DMS153 treated with DMSO at 0.1 percent for 48 hours (cell line): ENCODE measurements around the gene GMDS.

Experiments
- DNase-seq: peaks from one replicate; lab custom pipeline; 2025; ENCODE audit not compliant: unreplicated experiment; lab: John Stamatoyannopoulos, UW

Gene GMDS

DNA sequence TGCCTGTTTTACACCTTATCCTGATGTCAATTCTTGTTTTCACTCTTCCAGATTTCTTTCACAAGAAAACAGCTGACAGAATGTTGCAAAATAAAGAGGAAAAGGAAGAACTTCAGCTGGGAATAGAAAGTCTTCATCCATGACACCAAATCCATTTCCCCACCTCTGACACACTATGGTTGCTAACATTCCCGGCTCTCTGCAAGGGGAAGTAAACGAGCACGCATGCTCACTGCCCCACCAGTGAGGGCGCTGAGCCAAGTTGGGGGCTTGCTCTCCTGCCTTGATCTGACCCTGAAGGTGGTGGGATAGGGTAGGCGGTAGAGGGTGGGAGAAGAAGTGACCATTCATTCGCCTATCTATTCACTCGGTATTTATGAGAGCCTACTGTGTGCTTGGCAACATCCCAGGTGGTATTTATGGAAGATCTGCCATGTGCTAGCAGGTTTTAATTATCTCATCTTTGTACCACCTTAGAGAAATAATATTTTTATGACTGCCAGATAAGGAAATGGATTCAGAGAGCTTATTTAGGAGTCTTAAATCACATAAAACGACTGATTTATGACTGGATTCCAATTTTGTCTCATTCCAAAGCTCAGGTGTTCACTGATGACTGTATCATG, 429.5 kb downstream of the GMDS start:
- DNase-seq = no peak

- no peak for DNase-seq
These were observed 431.1 kb downstream of the GMDS start for GRCh38 chr6:1814279-1814678.

GRCh38 chr6:1812487-1812886, 432.9 kb downstream of the GMDS start:
- DNase-seq = no peak

- DNase-seq = no peak
These were observed 433.4 kb downstream of the GMDS start for GRCh38 chr6:1812034-1812433.

GRCh38 chr6:1810880-1811279, 434.5 kb downstream of the GMDS start:
- DNase-seq = no peak

GRCh38 chr6:1809291-1809988, 436.0 kb downstream of the GMDS start:
- DNase-seq = no peak

GRCh38 chr6:1806935-1807334, 438.5 kb downstream of the GMDS start:
- no peak for DNase-seq

GRCh38 chr6:1802491-1803395, 442.7 kb downstream of the GMDS start:
- no peak for DNase-seq

GRCh38 chr6:1801401-1801800, 444.0 kb downstream of the GMDS start:
- no peak for DNase-seq

- no peak for DNase-seq
These were observed 444.6 kb downstream of the GMDS start for GRCh38 chr6:1800845-1801244.

- DNase-seq = no peak
These were observed 446.5 kb downstream of the GMDS start for GRCh38 chr6:1798965-1799325.

GRCh38 chr6:1798303-1798964, 447.0 kb downstream of the GMDS start:
- no peak for DNase-seq

- DNase-seq = no peak
These were observed 447.6 kb downstream of the GMDS start for GRCh38 chr6:1797801-1798200.

DNA sequence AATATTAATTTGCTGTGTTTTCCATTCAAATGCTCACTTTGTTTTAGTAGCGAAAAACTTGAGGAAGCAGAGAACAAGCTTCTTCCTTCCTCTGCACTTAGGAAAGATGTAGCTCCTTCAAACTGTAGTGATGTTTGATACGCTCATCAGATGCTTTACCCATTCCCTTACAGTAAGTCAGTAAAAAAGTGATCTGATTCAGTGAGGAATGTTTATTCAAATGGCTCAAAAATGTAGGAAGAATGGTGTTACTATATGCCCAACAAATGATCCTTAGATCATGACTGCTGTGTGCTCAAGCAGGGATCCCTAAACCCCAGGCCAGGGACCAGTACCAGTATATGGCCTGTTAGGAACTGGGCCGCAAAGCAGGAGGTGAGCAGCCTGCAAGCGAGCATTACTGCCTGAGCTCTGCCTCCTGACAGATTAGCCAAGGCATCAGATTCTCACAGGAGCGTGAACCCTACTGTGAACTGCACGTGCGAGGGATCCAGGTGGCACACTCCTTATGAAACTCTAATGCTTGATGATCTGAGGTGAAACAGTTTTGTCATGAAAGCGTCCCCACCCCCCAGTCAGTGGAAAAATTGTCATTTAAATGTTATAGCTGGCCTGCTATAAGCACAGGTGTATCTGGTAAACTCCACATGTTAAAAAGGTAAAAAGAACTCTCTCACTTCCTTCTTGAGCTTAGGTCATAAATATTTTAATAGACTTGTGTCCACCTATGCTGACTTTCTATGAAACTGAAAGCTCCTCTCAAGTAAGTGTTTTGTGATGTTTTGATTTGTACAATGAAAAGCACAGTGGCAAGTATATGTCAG, 448.5 kb downstream of the GMDS start:
- no peak for DNase-seq

DNA sequence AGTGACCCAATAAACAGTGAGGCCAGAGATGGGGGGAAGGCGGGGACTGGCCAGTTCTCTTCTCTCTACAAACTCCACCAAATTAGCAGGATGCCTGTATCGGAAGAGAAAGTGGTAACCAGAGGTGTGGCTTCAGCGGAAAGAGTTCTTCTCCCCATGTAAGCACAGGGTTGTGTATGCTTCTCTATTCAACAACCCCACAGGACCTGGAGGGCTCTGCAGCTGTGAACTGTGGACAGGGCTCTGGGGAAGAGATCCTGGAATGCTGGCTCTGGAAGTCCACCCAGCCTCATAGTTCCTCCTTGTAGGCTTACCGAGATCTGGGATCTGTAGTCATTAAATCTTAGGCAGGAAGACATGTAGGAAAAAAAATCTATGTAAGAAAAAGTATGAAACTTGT, 449.5 kb downstream of the GMDS start:
- no peak for DNase-seq

DNA sequence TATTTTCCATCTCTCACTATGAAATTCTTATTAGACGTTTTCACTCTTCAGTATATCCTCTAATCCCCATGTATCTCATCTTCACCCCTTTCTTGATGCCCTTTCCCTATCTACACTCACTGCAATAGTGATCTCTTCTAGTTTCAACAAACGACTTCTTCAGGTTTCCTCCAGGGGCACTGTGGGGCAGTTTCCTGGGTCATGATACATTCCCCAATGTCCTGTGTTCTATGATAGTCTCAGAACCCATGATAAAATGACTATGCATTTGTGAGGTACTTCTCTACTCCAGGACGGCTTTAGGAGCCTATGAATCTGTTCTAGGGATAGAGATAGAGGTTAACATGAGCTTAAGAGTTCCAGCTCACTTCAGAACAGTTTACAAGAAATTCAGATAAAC, 452.4 kb downstream of the GMDS start:
- DNase-seq = no peak

DNA sequence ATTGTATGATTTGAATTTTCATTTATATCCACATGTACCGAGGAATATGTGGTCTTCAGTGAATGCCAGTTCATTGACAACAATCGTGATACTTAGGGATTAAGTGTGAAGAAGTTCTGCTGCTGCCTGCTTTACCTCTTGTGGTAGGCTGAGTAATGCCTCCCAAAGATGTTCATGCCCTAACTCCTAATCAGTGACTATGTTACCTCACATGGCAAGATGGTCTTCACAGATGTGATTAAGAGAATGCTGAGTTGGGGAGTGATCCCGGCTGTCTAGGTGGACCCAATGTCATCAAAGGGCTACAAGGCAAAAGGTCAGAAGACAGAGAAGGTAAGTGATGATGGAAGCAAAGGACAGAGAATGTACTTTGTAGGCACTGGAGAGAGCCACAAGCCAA, 454.7 kb downstream of the GMDS start:
- DNase-seq = no peak

DNA sequence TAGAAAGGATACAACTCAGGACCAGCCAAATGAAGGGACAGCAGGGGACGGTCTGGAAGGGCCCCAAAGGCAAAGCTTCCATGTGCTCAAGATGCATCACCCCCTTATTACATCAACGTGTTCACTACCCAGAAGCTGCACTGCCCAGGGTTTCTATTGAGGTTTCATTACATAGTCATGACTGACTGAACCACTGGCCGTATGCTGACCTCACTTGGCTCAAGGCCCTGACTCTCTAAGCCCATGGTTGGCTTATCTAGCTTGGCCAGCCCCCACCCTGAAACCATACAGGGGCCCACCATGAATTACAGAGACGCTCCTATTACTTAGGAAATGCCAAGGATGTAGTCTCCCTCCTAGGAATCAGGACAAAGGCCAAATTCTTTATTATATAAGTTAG, 456.3 kb downstream of the GMDS start:
- DNase-seq = no peak

- no peak for DNase-seq
These were observed 457.5 kb downstream of the GMDS start for GRCh38 chr6:1787894-1788293.
